GM19455 (cell line): ENCODE data around the gene GNAI3.

Source experiments
- ATAC-seq: cut with Tn5 transposase; IDR thresholded peaks from one replicate; pipeline ENCODE4 v1.9.1; 2021; ENCODE audit not compliant: unreplicated experiment

The GNAI3 gene

DNA sequence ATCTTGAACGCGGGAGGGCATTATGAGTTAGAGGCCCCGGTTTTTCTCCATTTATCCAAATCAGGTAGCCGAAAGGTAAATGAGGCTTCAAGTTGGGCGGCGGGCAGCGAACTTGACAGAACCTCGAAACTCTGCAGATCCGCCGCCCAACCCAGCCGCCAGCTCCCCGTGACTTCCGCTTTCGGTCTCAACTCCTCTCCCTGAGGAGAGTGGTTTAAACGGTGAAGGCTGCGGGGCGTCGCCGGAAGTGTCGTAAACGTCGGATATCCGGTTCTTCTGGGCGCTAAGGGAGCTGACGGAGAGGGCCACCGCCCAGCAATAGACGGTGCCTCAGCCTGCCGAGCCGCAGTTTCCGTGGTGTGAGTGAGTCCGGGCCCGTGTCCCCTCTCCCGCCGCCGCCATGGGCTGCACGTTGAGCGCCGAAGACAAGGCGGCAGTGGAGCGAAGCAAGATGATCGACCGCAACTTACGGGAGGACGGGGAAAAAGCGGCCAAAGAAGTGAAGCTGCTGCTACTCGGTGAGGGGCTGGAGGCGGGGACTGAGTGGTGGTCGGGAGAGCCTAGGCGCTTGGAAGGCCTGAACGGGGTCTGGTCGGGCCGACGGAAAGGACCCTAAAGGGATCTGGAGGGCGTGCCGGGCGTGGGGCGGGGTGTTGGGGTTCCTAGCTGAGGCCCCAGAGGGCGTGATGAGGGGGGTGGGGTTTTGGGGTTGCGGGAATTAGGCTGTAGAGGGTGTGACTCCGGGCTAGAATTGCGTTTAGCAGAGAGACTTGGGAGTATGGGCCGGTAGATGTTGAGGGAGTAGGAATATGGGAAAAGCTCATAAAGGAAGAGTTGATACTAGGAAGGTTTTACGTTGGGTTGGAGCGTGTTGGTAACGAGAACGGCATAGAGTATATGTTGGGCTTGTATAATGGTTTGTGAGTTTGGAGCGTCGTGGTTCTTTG lies at the start of gene GNAI3:
GNAI3 (plus strand) TSS at position 295 of the 947 bp plus-strand sequence; CDS start at position 401, 106 bp downstream.
- peak; percentile 83 for ATAC-seq

DNA sequence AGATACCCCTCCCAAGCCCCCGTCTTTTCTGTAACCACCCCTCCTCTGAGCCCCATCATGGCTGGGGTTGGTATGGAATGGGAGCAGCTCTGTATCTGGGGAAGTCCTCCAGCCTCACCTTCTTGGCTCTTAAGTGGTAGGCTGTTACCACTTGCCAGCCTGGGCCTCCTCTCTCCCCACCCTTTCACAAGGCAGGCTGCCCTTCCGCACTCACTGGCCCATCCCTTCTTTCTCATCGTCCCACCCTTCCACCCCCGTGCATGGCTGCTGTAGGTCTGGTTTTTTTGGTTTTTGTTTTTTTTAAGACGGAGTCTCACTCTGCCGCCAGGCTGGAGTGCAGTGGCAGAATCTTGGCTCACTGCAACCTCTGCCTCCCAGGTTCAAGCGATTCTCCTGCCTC lies 49.3 kb upstream of the GNAI3 start:
- no peak for ATAC-seq

DNA sequence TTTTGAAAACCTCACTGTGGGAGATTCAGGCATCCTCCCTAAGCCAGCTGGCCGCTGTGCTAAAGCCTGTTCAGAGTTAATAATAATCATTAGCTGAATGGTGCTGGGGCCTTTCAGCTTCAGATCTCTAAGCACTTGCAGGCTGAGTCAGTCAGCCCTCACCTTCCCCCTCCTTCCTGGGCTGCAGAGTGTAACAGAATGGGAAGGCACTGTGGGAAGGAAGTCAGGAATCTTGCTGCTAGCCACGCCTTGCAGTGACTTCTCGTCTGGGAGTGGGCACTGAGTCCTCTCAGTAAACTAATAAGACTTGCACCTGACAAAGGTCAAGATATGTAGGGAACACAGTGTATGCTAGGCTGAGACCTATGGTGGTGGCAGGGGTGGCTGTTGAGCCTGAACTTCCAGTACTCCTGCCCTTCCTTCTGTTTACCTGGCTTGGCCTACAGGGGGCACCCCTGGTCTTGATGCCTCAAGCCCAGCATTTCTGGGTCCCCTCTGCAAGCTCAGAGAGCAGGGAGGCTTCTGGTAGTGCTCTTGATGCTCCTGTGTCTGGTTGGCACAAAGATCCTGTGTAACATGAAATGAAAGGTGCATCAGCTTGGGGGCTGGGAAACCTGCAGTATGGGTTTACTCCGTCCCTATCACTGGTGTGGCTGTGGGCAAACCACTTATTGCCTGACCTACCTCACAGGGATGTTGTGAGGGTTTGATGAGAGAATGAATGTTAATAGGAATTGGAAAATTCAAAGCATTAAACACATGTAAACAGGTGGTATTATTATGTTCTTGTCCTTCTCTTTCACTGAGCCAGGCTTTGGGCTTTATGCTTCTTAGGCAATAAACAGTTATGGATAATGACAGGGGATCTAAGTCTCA lies 48.5 kb upstream of the GNAI3 start:
- no peak for ATAC-seq

DNA sequence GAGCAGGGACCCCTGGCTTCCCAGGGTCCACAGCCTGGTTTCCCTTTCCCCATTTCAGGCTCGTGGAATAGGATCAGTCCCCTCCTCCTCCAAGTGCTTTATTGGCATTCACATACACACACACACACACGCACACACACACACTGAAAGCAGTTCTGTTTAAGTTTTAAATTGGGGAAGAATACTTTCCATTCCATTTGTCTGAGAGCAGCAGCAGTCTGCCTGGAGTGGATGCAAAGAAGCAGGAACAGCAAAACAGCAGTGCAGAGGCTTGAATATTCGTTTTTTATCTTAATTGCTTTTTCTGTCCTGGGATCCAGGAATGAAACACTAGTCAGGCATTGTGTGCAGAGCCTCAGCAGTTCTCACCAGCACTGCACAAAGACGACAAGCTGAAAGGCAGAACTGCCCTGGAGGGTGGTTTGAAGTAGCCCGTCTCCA lies 47.5 kb upstream of the GNAI3 start:
- no peak for ATAC-seq

DNA sequence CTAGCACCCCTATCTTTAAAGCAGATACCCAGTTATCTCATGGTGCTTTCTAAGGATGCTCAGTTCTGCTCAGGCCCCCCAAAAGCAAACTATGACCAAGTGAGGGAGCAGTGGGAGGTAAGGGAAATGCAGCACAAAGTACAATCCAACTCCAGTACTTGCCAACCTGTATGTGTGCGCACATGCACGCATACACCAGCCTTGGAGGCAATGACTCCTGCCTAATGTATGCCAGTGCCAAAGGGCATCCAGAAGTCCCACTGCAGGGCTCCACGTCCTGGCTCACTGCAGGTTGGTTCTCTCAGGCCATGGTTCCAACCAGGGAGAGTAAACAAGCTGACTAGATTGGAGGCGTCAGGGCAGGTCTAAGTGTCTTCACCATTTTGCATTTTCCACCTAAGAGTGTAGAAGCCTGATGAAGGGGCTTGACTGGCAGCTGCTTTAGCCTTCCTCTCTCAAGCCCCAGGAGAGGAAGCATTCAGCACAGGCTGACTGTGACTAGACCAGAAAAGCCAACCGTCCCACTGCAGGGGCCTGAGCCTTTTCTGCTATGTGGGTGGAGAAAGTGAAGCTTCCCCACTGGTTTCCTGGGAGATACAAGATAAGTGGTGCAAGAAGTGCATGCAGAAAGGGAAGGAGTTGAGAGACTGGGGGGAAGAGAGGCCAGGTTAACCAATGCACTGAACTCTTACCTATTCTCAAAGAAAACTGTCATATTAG lies 46.6 kb upstream of the GNAI3 start:
- ATAC-seq, result no peak

DNA sequence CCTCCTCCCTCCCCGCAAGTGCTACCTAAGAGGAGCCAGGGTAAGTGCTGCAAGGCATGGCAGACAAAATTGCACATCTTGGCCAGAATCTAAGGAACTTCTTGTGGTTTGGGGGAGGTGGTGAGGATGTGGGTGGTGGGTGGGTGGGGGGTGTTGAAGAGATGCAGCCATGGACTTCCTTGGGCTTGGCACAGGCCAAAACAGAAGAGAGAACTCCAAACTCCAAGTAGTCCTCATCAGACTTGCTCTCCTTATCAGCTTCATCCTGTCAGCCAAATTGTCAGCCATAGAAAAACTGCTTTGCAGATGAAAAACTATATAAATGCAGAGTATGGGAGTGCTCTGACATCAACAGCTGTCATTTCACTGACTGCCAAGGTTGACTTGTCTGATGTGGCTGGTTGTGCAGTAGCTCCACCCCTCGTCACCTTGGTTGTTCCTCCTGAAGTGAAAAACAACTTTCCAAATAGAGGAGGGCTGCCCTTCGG lies 46.0 kb upstream of the GNAI3 start:
- no peak for ATAC-seq

DNA sequence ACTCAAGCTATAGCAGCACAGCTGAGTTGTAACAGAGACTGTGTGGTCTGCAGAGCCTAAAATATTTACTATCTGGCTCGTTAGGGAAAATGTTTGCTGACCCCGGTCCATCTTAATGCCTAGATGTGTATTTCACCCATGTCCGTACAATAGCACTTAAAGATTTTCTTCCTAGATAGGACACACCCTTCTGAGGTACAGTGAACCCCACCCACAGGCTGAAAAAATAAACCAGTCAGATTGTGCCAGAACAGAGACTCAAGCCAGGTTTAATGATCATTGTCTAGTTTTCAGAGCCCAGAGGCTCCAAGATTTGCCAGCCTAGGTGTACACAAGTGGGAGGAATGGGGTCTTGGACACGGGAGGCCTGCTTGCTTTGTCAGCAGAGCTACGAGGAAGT lies 44.5 kb upstream of the GNAI3 start:
- no peak for ATAC-seq

DNA sequence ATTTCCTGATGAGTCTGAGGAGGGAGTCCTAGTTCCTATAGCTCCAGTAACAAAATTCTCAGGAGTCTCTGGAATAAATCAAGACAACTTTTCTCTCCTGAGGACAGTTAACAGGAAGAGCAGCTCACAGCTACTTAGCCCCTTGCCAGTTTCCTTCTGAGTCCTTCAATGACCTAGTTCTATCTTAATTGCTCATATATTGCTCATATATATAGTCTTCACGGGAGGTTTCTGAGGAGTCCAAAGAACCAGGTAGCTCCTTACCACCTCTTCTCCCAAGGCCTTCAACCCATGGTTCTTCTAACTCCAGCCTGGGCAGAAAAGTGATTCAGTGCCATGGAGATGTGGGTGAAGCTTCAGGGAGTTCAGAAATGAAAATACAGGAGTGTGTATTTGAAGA lies 43.4 kb upstream of the GNAI3 start:
- no peak for ATAC-seq

DNA sequence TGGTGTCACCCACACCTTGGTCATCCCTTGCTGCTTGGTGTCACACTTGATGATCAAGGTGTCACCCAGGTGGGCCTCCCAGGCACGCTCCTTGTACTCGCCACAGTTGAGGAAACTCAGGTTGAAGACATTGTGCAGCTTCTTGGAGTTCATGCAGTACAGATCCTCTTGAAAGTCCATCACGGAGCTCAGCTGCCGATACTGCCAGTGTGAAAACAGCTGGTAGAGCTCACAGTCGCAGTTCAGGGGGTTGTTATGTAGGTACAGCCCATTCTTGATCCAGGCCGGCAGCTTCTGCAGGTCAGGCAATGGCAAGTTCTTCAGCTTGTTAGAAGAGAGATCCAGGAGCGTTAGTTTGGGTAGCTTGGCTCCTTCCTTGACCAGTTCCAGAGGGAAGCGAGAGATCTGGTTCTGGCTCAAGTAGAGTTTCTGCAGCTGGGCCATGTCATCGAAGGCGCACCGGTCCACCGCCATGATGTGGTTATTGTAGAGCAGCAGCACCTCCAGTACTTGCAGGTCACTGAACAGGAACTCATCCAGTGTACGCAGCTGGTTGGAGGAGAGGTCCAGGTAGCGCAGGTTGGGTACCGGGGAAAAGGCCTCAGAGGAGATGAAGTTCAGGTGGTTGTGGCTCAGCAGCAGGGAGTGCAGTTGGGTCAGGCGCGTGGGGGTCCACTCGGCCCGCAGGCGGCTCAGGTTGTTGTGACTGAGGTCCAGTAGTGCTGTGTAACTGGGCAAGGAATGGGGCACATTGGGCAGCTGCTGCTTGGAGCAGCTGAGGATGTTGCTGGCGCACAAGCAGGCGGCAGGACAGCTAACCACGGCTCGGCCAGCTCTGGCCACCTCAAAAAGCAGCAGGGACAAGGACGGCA lies 40.2 kb upstream of the GNAI3 start:
- no peak for ATAC-seq

DNA sequence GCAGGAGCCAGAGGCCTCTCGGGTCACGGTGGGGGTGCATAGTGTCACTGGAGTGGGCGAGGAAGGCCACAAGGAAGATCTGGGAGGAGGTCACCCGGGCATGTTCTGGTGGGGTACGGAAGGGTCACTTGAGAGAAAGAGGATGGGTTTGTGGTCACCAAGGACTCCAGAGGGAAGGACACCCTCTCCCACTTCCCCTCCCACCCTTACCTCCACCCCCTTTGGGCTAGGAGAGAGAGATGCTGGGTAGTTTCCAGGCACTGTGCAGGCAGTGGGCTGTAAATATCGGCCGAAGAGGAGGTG lies 39.6 kb upstream of the GNAI3 start:
- no peak for ATAC-seq

DNA sequence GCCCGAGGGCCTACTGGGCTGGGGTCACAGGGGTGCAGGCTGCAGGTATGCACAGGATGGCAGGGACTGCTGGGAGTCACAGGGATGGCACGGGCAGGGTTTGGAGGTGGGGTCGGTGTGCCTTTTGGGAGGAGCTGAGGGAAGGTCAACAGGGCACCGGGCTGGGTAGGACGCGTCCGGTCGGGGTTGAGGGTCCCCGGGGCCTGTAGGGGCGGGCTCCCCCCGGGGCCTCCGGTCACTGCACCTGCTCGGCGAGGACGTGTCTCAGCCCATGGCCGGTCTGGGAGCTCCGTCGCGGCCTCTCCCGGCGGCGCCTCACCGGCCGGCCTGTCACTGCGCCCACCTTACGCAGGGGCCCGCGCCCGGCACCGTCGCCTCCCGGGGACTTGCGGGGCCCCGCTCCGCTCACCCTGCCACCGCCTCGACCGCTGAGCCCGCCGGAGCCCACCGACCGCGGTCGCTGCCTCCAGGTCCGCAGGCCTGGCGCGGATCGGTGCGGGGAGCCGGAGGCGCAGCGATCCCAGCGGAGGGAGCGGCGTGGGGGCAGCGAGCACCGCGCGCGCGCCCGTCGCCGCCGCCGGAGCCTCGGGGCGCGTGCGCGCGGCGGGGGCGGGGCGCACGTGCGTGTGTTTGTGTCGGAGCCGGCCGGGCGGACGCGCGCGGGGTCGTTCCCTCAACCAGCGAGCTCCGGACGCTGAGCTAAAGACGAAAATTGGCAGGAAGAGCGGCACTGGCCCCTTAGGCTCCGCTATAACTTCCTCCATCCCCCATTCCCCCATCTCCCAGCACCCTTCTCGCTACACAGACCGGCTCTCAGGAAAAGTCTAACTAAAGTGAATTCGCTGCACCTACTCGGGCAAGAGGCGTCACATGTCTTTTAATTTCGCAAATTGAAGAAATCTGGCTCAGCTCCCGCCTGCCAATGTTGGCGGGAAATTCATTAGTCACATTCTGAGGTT lies 39.0 kb upstream of the GNAI3 start, which contains the start of gene AMIGO1:
AMIGO1 (minus strand) TSS at position 552 of the 959 bp plus-strand sequence. CDS start 815 bp downstream, outside the sequence.
- peak; percentile 57 for ATAC-seq

DNA sequence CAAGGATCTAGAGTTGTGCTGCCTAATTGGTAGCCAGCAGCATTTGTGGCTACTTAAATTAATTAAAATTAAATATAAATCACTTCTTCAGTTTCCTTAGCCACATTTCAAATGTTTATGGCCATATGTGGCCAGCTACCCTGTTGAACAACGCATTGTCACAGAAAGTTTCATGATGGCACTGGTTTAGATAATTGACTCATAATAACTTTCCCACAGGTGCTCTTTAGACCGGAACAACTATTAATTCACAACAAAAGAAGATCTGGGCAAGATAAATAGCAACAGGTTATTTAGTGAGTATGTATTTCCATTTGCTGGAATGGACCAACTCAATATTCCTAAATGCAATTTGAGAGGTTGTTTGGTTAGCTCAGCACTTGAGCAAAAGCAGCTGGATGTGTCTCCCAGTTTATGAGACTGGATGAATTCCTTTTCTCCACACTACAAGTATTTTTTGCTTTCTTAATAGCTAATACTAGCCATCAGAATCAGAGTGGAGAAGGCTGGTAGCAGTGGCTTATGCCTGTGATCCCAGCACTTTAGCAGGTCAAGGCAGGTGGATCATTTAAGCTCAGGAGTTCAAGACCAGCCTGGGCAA lies 35.2 kb upstream of the GNAI3 start:
- no peak for ATAC-seq

DNA sequence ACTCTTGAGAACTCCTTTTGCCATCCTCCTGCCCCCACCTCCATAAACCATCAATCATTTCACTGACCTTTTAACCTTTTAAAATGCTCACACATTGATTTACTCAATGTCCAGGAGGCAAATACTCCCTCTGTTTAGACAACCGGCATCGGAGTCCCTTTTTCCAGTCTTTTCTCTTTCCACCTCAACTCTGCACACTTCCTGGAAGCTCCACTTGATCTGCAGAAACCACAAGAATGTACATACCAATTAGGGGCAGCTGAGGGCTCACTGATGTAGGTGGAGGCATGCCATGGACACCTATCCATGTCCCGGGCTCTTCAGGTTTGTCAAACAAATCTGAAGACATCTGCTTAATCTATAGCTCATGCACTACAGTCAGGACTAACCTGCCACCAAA lies 33.6 kb upstream of the GNAI3 start:
- no peak for ATAC-seq

DNA sequence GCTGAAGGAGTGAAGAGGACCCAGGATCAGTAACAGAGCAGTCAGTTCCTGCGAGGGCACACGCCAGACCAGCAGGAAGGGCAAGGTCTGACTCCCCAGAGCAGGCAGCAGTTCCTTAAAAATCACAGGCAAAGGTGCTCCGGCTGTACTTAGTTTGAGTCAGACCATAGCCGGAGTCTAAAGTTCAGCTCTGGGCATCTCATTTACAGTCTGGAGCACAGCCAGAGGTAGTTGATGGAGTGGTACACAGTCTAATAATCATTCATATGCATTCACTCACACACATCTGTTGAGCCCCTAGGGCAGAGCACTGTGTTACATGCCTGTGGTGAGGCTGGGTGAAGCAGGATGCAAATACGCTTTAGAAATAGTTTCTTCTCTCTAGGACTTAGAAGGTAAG lies 31.5 kb upstream of the GNAI3 start:
- ATAC-seq, result no peak

DNA sequence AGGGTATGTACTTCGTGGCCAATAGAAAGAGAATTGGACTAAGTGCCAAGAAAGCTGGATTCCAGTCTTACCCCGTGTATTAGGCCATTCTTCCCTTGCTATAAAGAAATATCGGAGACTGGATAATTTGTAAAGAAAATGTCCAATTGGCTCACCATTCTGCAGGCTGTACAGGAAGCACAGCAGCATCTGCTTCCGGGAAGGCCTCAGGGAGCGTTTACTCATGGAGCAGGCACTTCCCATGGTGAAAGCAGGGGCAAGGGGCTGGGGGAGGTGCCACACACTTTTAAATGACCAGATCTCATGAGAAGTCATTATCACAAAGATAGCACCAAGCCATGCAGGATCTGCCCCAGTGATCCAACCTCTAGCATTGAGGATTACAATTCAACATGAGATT lies 31.1 kb upstream of the GNAI3 start:
- ATAC-seq, result no peak

DNA sequence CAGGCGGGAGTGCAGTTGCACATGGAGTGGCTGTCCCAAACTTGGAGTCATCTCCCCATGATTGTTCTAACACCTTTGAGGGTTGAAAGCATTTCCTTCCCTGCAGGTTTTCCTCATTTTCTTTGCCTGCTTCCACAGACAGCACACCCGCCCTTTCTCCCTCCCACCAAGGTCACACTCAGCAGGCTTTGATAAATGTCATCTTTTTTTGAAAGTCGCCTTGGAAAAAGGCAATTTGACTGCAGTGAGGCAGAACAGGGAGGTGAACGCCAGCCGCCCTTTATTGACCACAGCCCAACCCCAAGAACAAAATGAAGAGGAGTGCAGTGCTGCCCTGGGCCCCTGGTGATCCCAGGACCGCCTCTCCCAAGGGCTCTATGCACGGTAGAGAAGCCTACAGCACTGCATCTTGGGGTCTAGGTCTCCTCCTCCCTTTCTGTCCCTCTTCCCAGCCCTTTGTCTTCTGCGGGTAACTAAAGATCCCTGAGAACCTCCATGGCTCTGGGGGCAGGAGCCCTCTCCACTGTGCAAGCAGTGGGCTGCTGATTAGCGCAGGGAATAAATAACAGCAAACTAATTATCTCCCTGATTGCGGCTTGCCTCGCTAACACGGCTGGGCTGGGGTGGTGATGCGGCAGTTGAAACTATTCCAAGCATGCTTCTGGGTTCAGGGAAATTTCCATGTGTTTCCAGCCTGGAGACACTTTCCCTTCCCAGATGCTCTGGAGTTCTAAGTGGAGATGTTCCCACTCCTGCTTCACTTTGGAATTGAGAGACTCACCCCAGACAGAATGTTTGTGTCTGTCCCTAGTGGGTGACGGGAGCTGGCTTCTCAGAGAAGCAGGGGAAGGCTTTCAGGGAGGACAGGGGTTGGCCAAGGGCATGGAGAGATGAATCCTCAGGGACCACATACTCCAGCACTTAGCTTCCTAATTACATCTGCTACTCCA lies 27.1 kb upstream of the GNAI3 start:
- no peak for ATAC-seq

DNA sequence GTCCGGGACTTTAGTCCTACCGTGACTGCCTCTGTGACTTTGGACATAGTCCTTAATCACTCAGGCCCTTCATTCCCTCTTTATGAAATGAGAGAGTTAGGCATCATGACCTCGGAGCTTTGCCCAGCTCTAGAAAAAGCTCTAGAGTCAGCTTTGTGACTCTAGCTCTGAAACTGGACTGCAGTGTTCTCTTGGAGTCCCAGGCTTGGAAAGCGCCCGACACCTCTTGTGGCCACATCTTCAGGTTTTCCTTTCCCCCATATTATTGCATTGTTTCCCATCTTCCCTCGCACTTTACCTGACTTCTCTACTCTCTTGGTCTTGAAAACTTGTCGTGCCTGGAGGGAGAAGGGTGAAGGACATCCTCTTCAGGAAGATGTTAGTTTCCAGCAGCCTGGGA lies 26.4 kb upstream of the GNAI3 start:
- ATAC-seq, result no peak
